GM19455 (cell line): ENCODE measurements around the gene RCAN1.
"Not testable (repeated sequence)": the region's sequence is repeated elsewhere in the genome, so short reads cannot be mapped to it uniquely, and the experiment has no call there.

Experiments used
- ATAC-seq: cut with Tn5 transposase; IDR thresholded peaks from one replicate; pipeline ENCODE4 v1.9.1; 2021; ENCODE audit not compliant: unreplicated experiment

Gene RCAN1

GRCh38 chr21:34520281-34520680 is 94.6 kb downstream of the RCAN1 start:
- no peak for ATAC-seq

- no peak for ATAC-seq
Measured at GRCh38 chr21:34519694-34520093, 95.2 kb downstream of the RCAN1 start.

GRCh38 chr21:34519016-34519415 is 95.9 kb downstream of the RCAN1 start:
- ATAC-seq = no peak

- ATAC-seq = no peak
Measured at GRCh38 chr21:34518301-34518700, 96.6 kb downstream of the RCAN1 start.

- no peak for ATAC-seq
Measured at GRCh38 chr21:34517491-34518245, 97.2 kb downstream of the RCAN1 start.

GRCh38 chr21:34517039-34517438 is 97.9 kb downstream of the RCAN1 start:
- no peak for ATAC-seq

GRCh38 chr21:34514576-34515115 is 100.3 kb downstream of the RCAN1 start:
- no peak for ATAC-seq

GRCh38 chr21:34513129-34513675 is 101.7 kb downstream of the RCAN1 start:
- ATAC-seq = no peak

GRCh38 chr21:34511787-34512455 is 103.0 kb downstream of the RCAN1 start, which contains the start of gene KCNE1:
KCNE1 (minus strand) TSS chr21:34512210; CDS start chr21:34449634, 62,576 bp downstream.
- ATAC-seq = no peak

GRCh38 chr21:34511181-34511580 is 103.7 kb downstream of the RCAN1 start:
- no peak for ATAC-seq

- ATAC-seq = no peak
Measured at GRCh38 chr21:34510148-34511142, 104.5 kb downstream of the RCAN1 start.

- no peak for ATAC-seq
Measured at GRCh38 chr21:34509151-34509550, 105.8 kb downstream of the RCAN1 start.

- ATAC-seq = no peak
Measured at GRCh38 chr21:34504595-34504994, 110.3 kb downstream of the RCAN1 start.

GRCh38 chr21:34502480-34503106 is 112.3 kb downstream of the RCAN1 start:
- ATAC-seq = no peak

GRCh38 chr21:34501716-34502115 is 113.2 kb downstream of the RCAN1 start:
- no peak for ATAC-seq

- ATAC-seq = no peak
Measured at GRCh38 chr21:34500191-34500590, 114.7 kb downstream of the RCAN1 start.

- ATAC-seq = no peak
Measured at GRCh38 chr21:34499116-34499515, 115.8 kb downstream of the RCAN1 start.

GRCh38 chr21:34498623-34499022 is 116.3 kb downstream of the RCAN1 start:
- ATAC-seq = no peak

GRCh38 chr21:34483854-34484253 is 131.1 kb downstream of the RCAN1 start:
- ATAC-seq = not testable (repeated sequence)

GRCh38 chr21:34483435-34483834 is 131.5 kb downstream of the RCAN1 start:
- not testable (repeated sequence) for ATAC-seq
